BLaER1 treated with 17β-estradiol and CSF1 and Interleukin-3, amounts not matched to agents 10 nM and 100 nM (cell line): ENCODE data around the gene ARL4D.

Experiments
- H3K27ac ChIP-seq, 11 experiments: shearing (Covaris generic); formaldehyde crosslinking; 2 replicates each; pipeline ENCODE4 v1.8.1; 2022
- H3K27me3 ChIP-seq, 11 experiments: shearing (Covaris generic); formaldehyde crosslinking; 2 replicates each; pipeline ENCODE4 v1.8.1; 2022
- H3K36me3 ChIP-seq, 11 experiments: shearing (Covaris generic); formaldehyde crosslinking; 2 replicates each; pipeline ENCODE4 v1.8.1; 2022
- H3K4me1 ChIP-seq, 10 experiments: shearing (Covaris generic); formaldehyde crosslinking; 2 replicates each; pipeline ENCODE4 v1.8.1; 2022
- H3K4me2 ChIP-seq, 11 experiments: shearing (Covaris generic); formaldehyde crosslinking; 2 replicates each; pipeline ENCODE4 v1.8.1; 2022
- H3K4me3 ChIP-seq, 10 experiments: shearing (Covaris generic); formaldehyde crosslinking; 2 replicates each; pipeline ENCODE4 v1.8.1; 2022
- H3K9ac ChIP-seq, 11 experiments: shearing (Covaris generic); formaldehyde crosslinking; 2 replicates each; pipeline ENCODE4 v1.8.1; 2022
- H3K9me3 ChIP-seq, 11 experiments: shearing (Covaris generic); formaldehyde crosslinking; replicated peaks in 1 of 11; 2 replicates each; pipeline ENCODE4 v1.8.1; 2022
- H4K20me1 ChIP-seq, 11 experiments: shearing (Covaris generic); formaldehyde crosslinking; 2 replicates each; pipeline ENCODE4 v1.8.1; 2022
- Cebpa-rat ChIP-seq, 11 experiments: shearing (Covaris generic); IDR thresholded peaks; 2 replicates each; pipeline ENCODE4 v1.8.1; 2022

ARL4D gene

DNA sequence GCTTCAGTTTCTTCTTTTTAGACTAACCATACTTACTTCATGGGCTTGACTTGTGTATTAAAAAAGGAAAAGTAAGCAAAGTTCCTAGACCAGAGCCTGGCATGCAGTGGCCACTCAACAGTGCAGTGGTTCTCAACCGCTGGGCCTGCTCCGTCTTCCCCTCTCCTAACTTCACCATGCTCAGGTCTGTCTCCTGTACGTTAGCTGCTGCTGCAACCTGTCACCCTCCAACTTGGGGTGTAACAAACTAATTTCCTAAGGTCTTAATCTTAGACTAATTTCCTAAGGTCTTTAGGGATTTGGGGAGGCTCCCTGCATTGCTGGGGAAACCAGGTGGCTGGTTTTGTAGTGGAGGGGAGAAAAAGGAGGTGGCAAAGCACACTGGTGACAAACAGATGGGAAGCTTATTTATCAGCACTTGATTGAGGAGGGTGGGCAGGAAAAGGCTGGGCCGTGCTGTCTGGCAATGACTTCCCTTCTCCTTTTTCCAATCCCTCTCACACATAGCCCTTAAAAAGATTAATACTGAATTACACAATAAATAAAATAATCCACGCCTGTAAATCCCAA is 2.2 kb upstream of the ARL4D start:
- Histone ChIP-seq H4K20me1 (no peaks in the 10 kb centered on the region; a peak in 1 of 22 replicates), H3K4me2 (peak overlapping the region; percentile 5 to 92 (median 55); a peak in 19 of 22 replicates), H3K4me1 (peaks cover 70 to 90% (median 76%) of the 10 kb centered on the region in 10 experiments), H3K27ac (peak overlapping the region in 8 of 11 experiments; percentile 7 to 72 (median 48); a peak in 14 of 22 replicates), H3K27me3 (no peaks in the 10 kb centered on the region), H3K9ac (peak overlapping the region in 4 of 11 experiments; percentile 24 to 40 (median 26); a peak in 7 of 22 replicates), H3K36me3 (no peaks in the 10 kb centered on the region), H3K9me3 (no peaks in the 10 kb centered on the region), H3K4me3 (0 out of 20 replicates have a peak overlapping the region, but pooled peaks of 2 of the 10 experiments have one; percentile 15 to 24)
- TF ChIP-seq Cebpa-rat (IDR thresholded peaks at IDR 0.05), result no peak

DNA sequence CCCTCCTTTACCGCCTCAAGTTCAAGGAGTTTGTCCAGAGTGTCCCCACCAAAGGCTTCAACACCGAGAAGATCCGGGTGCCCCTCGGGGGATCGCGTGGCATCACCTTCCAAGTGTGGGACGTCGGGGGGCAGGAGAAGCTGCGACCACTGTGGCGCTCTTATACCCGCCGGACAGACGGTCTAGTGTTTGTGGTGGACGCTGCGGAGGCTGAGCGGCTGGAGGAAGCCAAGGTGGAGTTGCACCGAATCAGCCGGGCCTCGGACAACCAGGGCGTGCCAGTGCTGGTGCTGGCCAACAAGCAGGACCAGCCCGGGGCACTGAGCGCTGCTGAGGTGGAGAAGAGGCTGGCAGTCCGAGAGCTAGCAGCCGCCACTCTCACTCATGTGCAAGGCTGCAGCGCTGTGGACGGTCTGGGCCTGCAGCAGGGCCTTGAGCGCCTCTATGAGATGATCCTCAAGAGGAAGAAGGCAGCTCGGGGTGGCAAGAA is 1.1 kb downstream of the ARL4D start:
- no peaks in the 10 kb centered on the region for H3K9me3 ChIP-seq
- TF ChIP-seq Cebpa-rat (IDR thresholded peaks at IDR 0.05), result no peak
- H3K4me1 ChIP-seq, result peaks cover 54 to 73% (median 63%) of the 10 kb centered on the region in 10 experiments
- H3K9ac ChIP-seq, result peak overlapping the region in 6 of 11 experiments; percentile 78 to 85 (median 82); a peak in 6 of 22 replicates
- H3K27me3 ChIP-seq, result no peaks in the 10 kb centered on the region
- H3K4me2 ChIP-seq, result peak overlapping the region; percentile 71 to 98 (median 93)
- no peak overlapping the region for H3K27ac ChIP-seq
- H3K36me3 ChIP-seq, result no peaks in the 10 kb centered on the region
- H3K4me3 ChIP-seq, result peak overlapping the region in 9 of 10 experiments; percentile 62 to 82 (median 71); a peak in 14 of 20 replicates
- H4K20me1 ChIP-seq, result no peaks in the 10 kb centered on the region; a peak in 1 of 22 replicates

DNA sequence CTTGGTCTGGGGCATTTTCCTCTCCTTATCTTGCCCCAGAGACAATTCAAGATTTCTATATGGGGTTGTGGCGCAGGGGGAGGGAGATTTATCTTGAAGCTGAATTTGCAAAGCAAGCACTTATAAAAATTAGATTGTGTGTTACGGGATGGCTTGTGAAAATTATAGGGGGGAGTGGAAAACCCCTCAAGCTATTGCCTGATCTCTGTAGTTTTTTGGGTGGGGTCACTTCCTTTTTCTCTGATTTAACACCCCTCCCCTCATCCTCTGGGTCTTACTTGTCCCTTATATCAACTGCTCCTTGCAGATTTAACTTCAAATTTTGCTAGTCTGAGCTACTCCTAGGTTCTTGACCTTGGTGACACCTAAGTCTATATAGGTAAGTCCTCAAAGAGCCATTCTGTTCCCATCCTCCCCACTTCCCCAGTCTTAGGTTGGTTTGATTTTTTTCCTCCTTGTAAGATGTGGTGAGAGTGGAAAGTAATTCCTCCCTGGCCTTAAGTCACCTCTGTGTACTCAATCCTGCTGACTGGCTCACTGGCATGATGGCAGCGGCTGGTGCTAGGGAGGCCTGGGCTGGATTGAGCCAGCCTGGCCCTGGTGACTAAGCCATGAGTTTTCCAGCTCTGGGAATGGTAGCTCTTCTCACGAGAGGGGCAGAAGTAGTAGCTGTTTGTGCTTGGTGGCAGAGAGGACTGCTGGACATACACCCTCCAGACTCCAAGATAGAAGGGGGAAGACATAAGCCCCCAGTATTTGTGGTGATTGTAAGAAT is 2.3 kb downstream of the ARL4D start:
- Histone ChIP-seq H3K9ac (peak overlapping the region in 5 of 11 experiments; percentile 5 to 40 (median 20); a peak in 4 of 22 replicates), H3K4me3 (peak overlapping the region in 3 of 10 experiments; percentile 71 to 77 (median 77); a peak in 2 of 20 replicates), H3K27ac (peak overlapping the region in 1 of 11 experiments; percentile 32; a peak in 1 of 22 replicates)

DNA sequence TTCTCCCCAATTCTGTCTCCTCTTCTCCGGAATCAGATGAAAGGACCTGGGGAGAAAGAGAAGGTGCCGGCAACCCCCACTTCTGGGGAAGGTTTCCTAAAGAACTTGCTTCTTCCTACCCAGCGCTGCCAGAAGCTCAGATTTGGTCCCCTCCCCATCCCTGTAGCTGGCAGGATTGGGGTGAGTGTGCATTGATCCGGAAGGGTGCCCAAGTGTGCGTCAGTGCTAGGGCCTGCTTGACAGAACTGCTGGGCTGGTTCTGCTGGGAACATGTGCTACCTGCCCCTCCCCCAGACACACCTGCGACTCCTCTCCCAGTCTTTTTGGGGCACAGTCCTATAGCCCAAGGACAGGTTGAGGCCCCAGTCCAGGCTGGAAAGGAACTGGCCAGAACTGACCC is 3.3 kb downstream of the ARL4D start:
- Histone ChIP-seq H3K9ac (peak overlapping the region in 3 of 11 experiments; percentile 14 to 40 (median 37); a peak in 3 of 22 replicates), H3K36me3 (no peaks in the 10 kb centered on the region), H4K20me1 (no peaks in the 10 kb centered on the region; a peak in 1 of 22 replicates), H3K4me1 (peaks cover 41 to 51% (median 46%) of the 10 kb centered on the region in 10 experiments), H3K27ac (no peak overlapping the region), H3K4me2 (peak overlapping the region; percentile 38 to 98 (median 91); a peak in 21 of 22 replicates), H3K4me3 (no peak overlapping the region), H3K9me3 (no peaks in the 10 kb centered on the region), H3K27me3 (no peaks in the 10 kb centered on the region)
- no peak for TF ChIP-seq Cebpa-rat (IDR thresholded peaks at IDR 0.05)

More for the DNA sequence above, 2.3 kb downstream of the ARL4D start:
- no peaks in the 10 kb centered on the region for H3K9me3 ChIP-seq
- H3K27me3 ChIP-seq, result no peaks in the 10 kb centered on the region
- no peak for TF ChIP-seq Cebpa-rat (IDR thresholded peaks at IDR 0.05)
- no peaks in the 10 kb centered on the region; a peak in 1 of 22 replicates for H4K20me1 ChIP-seq
- H3K4me2 ChIP-seq, result peak overlapping the region; percentile 38 to 98 (median 91)
- H3K36me3 ChIP-seq, result no peaks in the 10 kb centered on the region
- peaks cover 50 to 61% (median 54%) of the 10 kb centered on the region in 10 experiments for H3K4me1 ChIP-seq

DNA sequence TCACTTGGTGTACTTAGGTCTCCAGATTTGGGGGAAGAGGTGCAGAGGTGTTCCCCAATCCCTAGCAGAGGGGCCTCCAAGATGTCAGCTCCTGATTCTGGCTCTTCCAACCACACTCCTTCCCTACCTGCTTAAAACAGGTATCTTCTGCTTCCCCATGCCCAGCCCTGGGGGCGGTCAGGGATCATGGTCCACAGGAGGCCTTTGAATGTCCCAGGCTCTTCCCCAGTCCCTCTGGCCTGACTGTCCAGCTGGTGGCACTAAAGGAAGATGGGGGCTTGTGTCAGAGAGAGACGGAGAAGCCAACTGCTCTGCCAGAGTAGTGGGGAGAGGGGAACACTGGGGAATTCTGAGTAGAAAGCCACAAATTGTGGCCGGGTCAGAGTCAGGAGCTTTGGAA is 3.8 kb downstream of the ARL4D start:
- Histone ChIP-seq H3K4me2 (peak overlapping the region; percentile 38 to 98 (median 91); a peak in 16 of 22 replicates), H3K27me3 (no peaks in the 10 kb centered on the region), H3K9ac (peak overlapping the region in 2 of 11 experiments; percentile 37 to 40; a peak in 1 of 22 replicates), H3K4me1 (peaks cover 38 to 48% (median 44%) of the 10 kb centered on the region in 10 experiments), H3K27ac (no peak overlapping the region), H3K36me3 (no peaks in the 10 kb centered on the region), H3K9me3 (no peaks in the 10 kb centered on the region), H3K4me3 (no peak overlapping the region), H4K20me1 (no peaks in the 10 kb centered on the region; a peak in 1 of 22 replicates)
- TF ChIP-seq Cebpa-rat (IDR thresholded peaks at IDR 0.05), result no peak

DNA sequence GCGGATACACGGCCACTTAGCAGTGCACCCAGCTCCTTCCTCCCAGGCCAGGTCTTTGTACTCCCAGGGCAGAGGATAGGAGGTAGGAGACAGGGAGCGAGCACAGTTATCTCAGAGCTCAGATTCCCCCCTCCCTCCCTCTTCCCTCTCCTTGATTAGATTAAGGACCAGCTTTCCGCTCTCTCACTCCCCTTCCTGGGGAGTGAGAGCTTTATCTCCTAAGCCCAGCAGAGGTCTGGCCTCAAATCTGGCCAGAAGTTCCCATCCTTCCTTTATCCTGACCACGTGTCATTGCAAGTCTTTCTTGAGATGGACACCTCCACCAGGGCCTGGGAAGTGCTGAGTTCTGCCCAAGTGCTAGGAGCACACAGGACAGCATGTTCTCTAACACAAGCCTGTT is 5.1 kb downstream of the ARL4D start:
- H3K36me3 ChIP-seq, result no peaks in the 10 kb centered on the region
- peaks cover 34 to 41% (median 37%) of the 10 kb centered on the region in 10 experiments for H3K4me1 ChIP-seq
- H3K4me2 ChIP-seq, result no peak overlapping the region
- H4K20me1 ChIP-seq, result no peaks in the 10 kb centered on the region; a peak in 1 of 22 replicates
- no peaks in the 10 kb centered on the region for H3K27me3 ChIP-seq
- H3K27ac ChIP-seq, result no peak overlapping the region
- H3K9me3 ChIP-seq, result no peaks in the 10 kb centered on the region
- TF ChIP-seq Cebpa-rat (IDR thresholded peaks at IDR 0.05), result no peak
- no peak overlapping the region for H3K4me3 ChIP-seq
- H3K9ac ChIP-seq, result no peak overlapping the region

DNA sequence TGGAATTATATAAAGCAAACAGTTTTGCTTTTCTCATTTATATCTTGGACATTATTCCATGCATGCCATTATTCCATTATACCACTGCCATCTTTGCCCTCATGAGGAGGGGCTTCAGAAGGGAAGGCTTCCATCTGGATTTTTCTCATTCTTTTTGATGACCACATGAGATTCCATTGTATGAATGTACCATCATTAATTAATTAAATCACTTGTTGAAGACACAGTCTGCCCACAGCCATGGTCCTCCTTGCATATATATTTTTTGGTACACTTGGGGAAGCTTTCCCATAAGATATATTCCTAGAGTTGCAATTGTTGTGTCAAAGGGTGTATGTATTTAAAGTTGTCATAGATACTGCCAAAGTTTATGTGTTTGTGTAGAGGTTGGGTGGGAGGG is 7.1 kb downstream of the ARL4D start:
- no peaks in the 10 kb centered on the region for H4K20me1 ChIP-seq
- H3K4me3 ChIP-seq, result no peak overlapping the region
- no peak overlapping the region for H3K27ac ChIP-seq
- H3K4me1 ChIP-seq, result peaks cover 22 to 42% (median 26%) of the 10 kb centered on the region in 10 experiments
- TF ChIP-seq Cebpa-rat (IDR thresholded peaks at IDR 0.05), result no peak
- H3K27me3 ChIP-seq, result no peaks in the 10 kb centered on the region
- no peaks in the 10 kb centered on the region for H3K9me3 ChIP-seq
- H3K36me3 ChIP-seq, result no peaks in the 10 kb centered on the region
- H3K9ac ChIP-seq, result no peak overlapping the region
- H3K4me2 ChIP-seq, result no peak overlapping the region

DNA sequence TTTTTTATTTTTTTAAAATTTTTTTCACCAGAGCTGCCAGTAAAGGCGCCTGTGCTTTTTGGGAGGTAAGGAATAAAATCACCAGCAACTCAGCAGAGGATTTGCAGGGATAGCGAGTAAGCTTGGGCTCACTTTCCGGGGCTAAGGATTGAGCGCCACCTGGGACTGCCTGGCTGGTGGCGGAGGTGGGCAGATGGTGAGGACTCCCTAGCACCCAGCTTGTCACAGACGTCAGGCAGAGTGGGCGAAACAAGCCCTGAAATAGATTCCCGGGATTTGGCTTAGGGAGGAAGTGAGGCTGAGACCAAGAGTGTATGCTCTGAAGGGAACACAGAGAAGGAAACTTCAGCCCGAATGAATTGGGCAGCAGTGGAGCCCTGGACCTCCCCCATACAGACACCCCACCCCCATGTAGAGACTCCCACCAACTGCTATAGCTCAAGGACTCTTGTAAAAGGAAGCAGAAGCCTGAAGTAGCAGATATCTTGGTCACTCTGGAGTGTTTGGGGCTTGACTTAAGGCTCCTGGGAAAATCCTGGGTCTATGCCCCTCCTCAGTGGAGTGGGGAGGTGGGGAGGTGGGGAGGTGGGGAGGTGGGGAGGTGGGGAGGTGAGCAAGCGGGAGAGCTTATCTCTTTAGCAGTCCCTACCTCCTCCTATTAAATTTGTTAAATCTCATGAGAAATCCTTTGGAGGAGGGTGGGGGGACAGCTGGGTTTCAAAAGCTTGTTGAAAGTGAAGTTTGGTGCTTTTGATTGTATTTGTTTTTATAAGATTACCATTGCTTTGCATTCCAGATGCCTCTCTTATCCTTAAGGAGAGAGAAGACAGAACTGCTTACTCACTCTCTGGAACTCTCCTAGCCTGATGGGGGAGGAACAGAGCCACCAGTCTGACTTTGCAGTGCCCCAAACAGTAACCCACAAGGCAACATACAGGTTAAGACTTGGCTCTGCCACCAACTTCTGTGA is 8.2 kb downstream of the ARL4D start:
- no peak overlapping the region for H3K27ac ChIP-seq
- H3K4me1 ChIP-seq, result peaks cover 22 to 42% (median 26%) of the 10 kb centered on the region in 10 experiments
- no peaks in the 10 kb centered on the region for H3K36me3 ChIP-seq
- no peaks in the 10 kb centered on the region for H4K20me1 ChIP-seq
- TF ChIP-seq Cebpa-rat (IDR thresholded peaks at IDR 0.05), result no peak
- H3K9me3 ChIP-seq, result no peaks in the 10 kb centered on the region
- no peaks in the 10 kb centered on the region for H3K27me3 ChIP-seq
- H3K4me2 ChIP-seq, result no peak overlapping the region
- H3K9ac ChIP-seq, result no peak overlapping the region
- H3K4me3 ChIP-seq, result no peak overlapping the region
